Chondrocyte (in vitro differentiated cells): Measurements from ENCODE around the gene MFSD12. TPM values are rescaled to one million over a fixed set of nuclear protein-coding genes. Genes with fewer than 3 reads are reported as not detected.

ENCODE experiments used
- DNase-seq: peaks from one replicate; pipeline ENCODE4 v3.0.0; 2021; ENCODE audit warnings: mixed read lengths, low spot score
- H3K27ac Mint-ChIP-seq: one replicate; pipeline ENCODE4 v1.8.0; 2021; ENCODE audit warnings: mild to moderate bottlenecking, moderate library complexity, mixed read lengths; ENCODE audit not compliant: unreplicated experiment
- H3K27me3 Mint-ChIP-seq: 2 replicates; pipeline ENCODE4 v1.8.0; 2021; ENCODE audit warnings: low read depth, mixed read lengths
- H3K36me3 Mint-ChIP-seq: 2 replicates; pipeline ENCODE4 v1.8.0; 2021; ENCODE audit warnings: low read depth, mixed read lengths
- H3K4me1 Mint-ChIP-seq: 2 replicates; pipeline ENCODE4 v1.8.0; 2021; ENCODE audit warnings: low read depth, mild to moderate bottlenecking, mixed read lengths
- H3K4me3 Mint-ChIP-seq: one replicate; pipeline ENCODE4 v1.8.0; 2021; ENCODE audit warnings: mild to moderate bottlenecking, moderate library complexity, mixed read lengths; ENCODE audit not compliant: unreplicated experiment
- H3K9me3 Mint-ChIP-seq: 2 replicates; pipeline ENCODE4 v1.8.0; 2021; ENCODE audit warnings: low read depth, mixed read lengths
- CTCF ChIP-seq: fragments of 200-600 bp; sonication (generic); IDR thresholded peaks from 2 replicates; pipeline ENCODE4 v1.5.0; 2021; ENCODE audit warnings: antibody characterized with exemption, mild to moderate bottlenecking, moderate library complexity
- total RNA-seq: library from RNA; stranded (reverse); gene quantifications from 3 replicates; pipeline ENCODE4 v1.2.1, GENCODE V29; 2021

Gene MFSD12
- total RNA-seq, 1 donor from 2014 or later, result 98.4 TPM

GRCh38 chr19:3496392-3497273, 60.8 kb downstream of the MFSD12 start:
- Mint-ChIP-seq H3K9me3 (peaks cover 2% of the 10 kb centered on the region), H3K4me1 (peaks cover 17% of the 10 kb centered on the region), H3K27me3 (no peaks in the 10 kb centered on the region), H3K27ac (no peak overlapping the region), H3K4me3 (no peak overlapping the region), H3K36me3 (peaks cover 14% of the 10 kb centered on the region)
- no peak for TF ChIP-seq CTCF
- no peak for DNase-seq

GRCh38 chr19:3494559-3494958, 62.8 kb downstream of the MFSD12 start:
- peaks cover 14% of the 10 kb centered on the region for H3K36me3 Mint-ChIP-seq
- no peaks in the 10 kb centered on the region for H3K27me3 Mint-ChIP-seq
- H3K4me1 Mint-ChIP-seq, result peaks cover 8% of the 10 kb centered on the region
- no peak for DNase-seq
- no peak overlapping the region for H3K4me3 Mint-ChIP-seq
- peaks cover 2% of the 10 kb centered on the region for H3K9me3 Mint-ChIP-seq
- no peak overlapping the region for H3K27ac Mint-ChIP-seq
- TF ChIP-seq CTCF, result no peak

Other genes starting within 250 kb of the MFSD12 start
- 81.5 to 85.5 TPM (median 83.4 TPM) in 3 replicates for gene NFIC, start 191.0 kb downstream of the MFSD12 start, total RNA-seq
- gene SMIM24, start 77.1 kb downstream of the MFSD12 start, total RNA-seq, result not detected in 3 replicates
- not detected in 3 replicates for gene SMIM44, start 74.1 kb downstream of the MFSD12 start, total RNA-seq
- gene DOHH, start 56.9 kb downstream of the MFSD12 start, total RNA-seq, result 9.9 to 10.3 TPM (median 10.1 TPM) in 3 replicates
- 35.0 to 37.6 TPM (median 36.5 TPM) in 3 replicates for gene FZR1, start 51.3 kb downstream of the MFSD12 start, total RNA-seq
- gene TEKTIP1, start 18.4 kb downstream of the MFSD12 start, total RNA-seq, result 0.35 to 0.65 TPM (median 0.56 TPM) in 3 replicates
- gene HMG20B, start 15.4 kb upstream of the MFSD12 start, total RNA-seq, result 60.9 to 69.3 TPM (median 68.2 TPM) in 3 replicates
- gene GIPC3, start 27.9 kb upstream of the MFSD12 start, total RNA-seq, result 0.15 to 3.3 TPM (median 2.2 TPM) in 3 replicates
- gene TBXA2R, start 49.3 kb upstream of the MFSD12 start, total RNA-seq, result 5.4 to 5.8 TPM in 2 of 3 replicates, not detected in the other
- gene CACTIN, start 69.2 kb upstream of the MFSD12 start, total RNA-seq, result 18.6 to 22.0 TPM (median 19.5 TPM) in 3 replicates
- gene PIP5K1C, start 142.9 kb upstream of the MFSD12 start, total RNA-seq, result 81.0 to 98.4 TPM (median 85.5 TPM) in 3 replicates
- gene TJP3, start 150.8 kb upstream of the MFSD12 start, total RNA-seq, result not detected in 3 replicates
- gene APBA3, start 204.1 kb upstream of the MFSD12 start, total RNA-seq, result 17.8 to 20.4 TPM (median 18.2 TPM) in 3 replicates
- 41.6 to 52.4 TPM (median 42.9 TPM) in 3 replicates for gene MRPL54, start 205.1 kb upstream of the MFSD12 start, total RNA-seq
- not detected in 3 replicates for gene RAX2, start 214.6 kb upstream of the MFSD12 start, total RNA-seq
- gene MATK, start 228.8 kb upstream of the MFSD12 start, total RNA-seq, result not detected in 3 replicates